Lower leg skin (tissue), 3 donors: Measurements from ENCODE around the gene GGCT.

ENCODE experiments used
- CTCF ChIP-seq, 3 donors: fragments of 450-650 bp; IDR thresholded peaks; one replicate each; pipeline ENCODE4 v1.5.1; 2016; ENCODE audit warnings: antibody characterized with exemption in 3 of 3, mild to moderate bottlenecking in 3 of 3, moderate library complexity in 2 of 3
- POLR2A ChIP-seq, 2 donors: fragments of 450-650 bp; IDR thresholded peaks; one replicate each; pipeline ENCODE4 v1.6.1; 2016 to 2017; ENCODE audit warnings: antibody characterized with exemption in 2 of 2, mild to moderate bottlenecking in 1 of 2, moderate library complexity in 1 of 2

GRCh38 chr7:30471205-30471604 is 33.4 kb downstream of the GGCT start:
- TF ChIP-seq CTCF (IDR thresholded peaks at IDR 0.05) (no peak), POLR2A (IDR thresholded peaks at IDR 0.05) (no peak)
